GM19025 (cell line): ENCODE results near the gene SERPINE1.

ENCODE experiments used
- ATAC-seq: cut with Tn5 transposase; IDR thresholded peaks from one replicate; pipeline ENCODE4 v1.9.1; 2021; ENCODE audit warnings: mild to moderate bottlenecking, low read depth, moderate library complexity; ENCODE audit not compliant: unreplicated experiment

The SERPINE1 gene

DNA sequence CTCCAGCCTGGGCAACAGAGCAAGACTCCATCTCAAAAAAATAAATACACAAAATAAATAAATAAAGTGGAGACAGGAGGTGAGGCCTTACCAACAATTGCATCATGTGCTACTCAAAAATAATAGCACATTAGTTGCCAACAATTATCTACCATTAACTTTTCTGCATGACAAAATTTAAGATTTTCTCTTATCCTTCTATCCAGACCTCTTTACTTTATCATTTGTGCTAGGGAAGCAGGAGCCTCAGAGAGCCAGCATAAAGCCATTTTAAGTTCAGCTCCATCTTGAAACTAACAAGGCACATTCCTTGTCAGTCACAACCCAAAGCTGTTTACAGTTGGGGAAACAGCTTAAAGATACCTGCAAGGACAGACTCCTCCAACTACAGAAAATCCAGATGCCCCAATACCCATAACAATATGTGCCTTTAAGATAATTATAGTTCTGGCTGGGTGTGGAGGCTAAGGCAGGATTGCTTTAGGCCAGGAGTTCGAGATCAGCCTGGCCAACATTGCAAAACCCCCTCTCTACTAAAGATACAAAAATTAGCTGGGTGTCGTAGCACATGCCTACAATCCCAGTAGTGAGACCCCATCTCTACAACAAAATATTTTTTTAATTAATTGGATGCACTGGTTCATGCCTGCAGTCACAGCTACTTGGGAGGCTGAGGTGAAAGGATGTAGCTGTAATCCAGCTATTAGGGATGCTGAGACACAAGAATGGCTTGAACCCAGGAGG, 25.2 kb downstream of the SERPINE1 start:
- no peak for ATAC-seq

DNA sequence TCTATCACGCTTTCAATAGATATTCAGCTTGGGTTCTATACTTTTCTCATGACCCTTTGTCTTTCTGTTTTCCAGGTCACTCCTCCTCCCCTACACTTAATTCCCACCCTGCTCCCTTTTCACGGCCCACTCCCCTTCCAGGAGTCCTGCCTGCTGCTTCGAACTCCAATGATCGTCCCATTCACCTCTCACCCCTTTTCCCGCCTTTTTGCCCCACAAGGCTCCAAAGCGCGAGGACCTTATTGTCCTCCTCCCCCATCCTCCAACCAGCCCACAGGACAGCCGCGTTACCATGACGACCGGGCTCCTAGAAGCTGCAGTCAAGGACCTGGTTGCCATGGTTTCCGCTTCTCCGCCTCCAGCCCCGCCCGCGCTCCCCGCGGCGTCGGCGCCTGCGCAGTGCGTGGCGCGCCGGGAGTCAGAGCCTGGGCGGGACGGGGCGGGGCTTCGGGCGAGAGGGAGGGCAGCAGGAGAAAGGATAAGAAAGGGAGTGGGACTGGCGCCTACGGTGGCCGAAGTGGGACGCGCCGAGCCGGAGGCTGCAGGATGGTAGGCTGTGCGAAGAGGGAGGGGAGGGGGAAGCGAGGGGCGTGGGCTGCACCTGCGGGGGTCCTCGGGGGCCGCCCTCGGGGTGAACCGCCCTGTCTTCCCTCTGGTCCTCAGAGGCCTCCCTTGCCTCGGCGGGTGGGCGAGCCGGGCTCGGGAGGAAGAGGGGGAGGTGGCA, 27.2 kb downstream of the SERPINE1 start, which contains the start of gene AP1S1:
Gene AP1S1, plus strand, starts transcription at position 508 of the 724 bp plus-strand sequence. Its CDS starts 39 bp downstream, at position 547.
- ATAC-seq, result peak; percentile 80

GRCh38 chr7:101154693-101155102, 27.8 kb downstream of the SERPINE1 start:
- peak; percentile 11 for ATAC-seq

GRCh38 chr7:101155303-101155702, 28.4 kb downstream of the SERPINE1 start:
- ATAC-seq, result no peak

DNA sequence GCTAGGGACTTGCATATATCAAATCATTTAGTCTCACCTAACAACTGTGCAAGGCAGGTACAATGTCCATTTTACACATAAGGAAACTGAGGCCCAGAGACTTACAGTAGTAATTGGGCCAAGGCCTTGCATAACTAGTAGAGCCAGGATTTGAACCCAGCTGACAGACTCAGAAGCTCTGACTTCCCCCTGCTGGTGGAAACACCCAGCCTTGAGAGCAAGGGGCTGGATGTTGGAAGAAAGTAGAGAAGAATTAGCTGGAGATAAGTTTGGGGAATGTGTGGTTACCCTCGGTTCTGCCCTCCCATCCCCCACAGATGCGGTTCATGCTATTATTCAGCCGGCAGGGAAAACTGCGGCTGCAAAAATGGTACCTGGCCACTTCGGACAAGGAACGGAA, 29.4 kb downstream of the SERPINE1 start:
- ATAC-seq, result no peak

GRCh38 chr7:101156866-101157589, 30.1 kb downstream of the SERPINE1 start:
- ATAC-seq, result no peak

- no peak for ATAC-seq
Measured at GRCh38 chr7:101159696-101160674, 33.1 kb downstream of the SERPINE1 start.

- no peak for ATAC-seq
Measured at GRCh38 chr7:101160910-101161309, 34.0 kb downstream of the SERPINE1 start.

- no peak for ATAC-seq
Measured at GRCh38 chr7:101161692-101162471, 35.0 kb downstream of the SERPINE1 start.

DNA sequence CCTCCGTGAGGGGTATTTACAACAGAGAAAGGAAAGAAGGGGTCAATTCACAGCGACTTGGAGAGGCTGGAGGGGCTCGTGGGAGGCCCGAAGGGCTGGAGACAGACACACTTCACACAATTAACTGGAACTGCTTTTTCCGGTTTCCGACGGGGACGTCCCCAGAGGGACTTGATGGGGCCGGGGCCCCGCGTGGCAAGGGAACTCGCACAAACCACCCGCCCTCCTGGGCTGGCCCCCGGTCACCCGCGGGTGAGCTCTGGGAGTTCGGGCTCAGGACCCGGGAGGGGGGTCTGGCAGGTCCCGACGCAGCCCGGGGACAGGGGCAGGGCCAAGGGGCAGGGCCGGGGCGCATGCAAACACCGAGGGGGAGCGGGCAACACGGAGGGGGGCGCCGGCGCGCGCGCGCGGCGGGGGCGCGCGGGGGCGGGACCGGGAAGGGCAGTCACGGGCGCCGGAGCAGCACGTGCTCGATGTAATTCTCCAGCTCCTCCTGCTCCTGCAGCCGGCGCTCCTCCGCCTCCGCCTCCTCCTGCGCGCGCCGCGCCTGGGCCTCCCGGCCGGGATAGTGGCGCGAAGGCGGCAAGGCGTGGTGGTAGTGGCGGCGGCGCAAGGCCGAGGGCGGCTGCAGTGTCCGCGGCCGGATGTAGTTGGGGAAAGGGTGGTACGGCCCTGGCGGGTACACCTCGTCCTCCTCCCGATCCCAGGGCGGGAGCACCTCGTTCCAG, 35.8 kb downstream of the SERPINE1 start:
- ATAC-seq, result no peak

- ATAC-seq, result no peak
Measured at GRCh38 chr7:101163279-101164070, 36.6 kb downstream of the SERPINE1 start.

- no peak for ATAC-seq
Measured at GRCh38 chr7:101164071-101164840, 37.4 kb downstream of the SERPINE1 start.

DNA sequence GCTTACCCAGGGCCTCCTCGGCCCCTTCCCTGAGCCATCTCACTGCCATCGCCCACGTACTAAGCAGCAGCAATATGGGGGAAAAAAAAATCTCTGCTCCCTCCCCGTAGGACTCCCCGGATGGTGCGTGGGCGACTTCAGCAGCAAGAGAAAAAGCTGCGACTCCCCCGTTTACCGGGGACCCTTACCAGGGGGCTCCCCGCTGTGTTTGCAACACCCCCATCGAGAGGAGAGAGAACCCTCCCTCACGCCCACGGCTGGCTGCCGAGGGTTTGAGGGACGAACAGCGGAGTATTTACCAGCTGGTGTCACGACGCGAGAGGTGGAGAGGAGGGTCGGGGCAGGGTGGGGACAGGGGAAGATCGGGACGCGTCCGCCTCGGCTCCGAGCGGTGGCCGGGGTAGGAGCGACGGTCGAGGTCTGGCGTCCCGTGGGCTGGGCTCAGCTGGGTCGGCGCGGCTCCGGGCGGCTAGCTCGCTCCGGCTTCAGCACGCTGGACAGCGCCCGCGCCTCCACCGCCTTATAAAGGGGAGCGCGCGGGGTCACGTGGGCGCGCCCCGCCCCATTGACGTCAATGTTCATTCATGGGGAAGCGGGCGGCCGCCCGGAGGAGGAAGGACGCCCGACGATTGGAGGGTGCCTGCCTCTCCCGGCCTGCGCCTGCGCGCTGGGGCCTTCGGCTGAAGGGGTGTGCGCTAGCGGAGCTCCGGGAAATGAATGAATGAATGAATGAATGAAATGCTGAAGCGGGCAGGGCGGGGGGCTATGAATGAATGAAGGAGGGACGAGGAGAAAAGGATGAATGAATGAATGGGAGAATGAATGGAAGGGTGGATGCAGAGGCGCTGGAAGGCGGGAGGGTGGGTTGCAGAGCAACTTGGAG, 38.4 kb downstream of the SERPINE1 start, which contains the start of gene VGF:
Gene VGF, minus strand, starts transcription at position 495 of the 883 bp plus-strand sequence. CDS start 726 bp downstream, outside the sequence.
- peak; percentile 70 for ATAC-seq

GRCh38 chr7:101165958-101166647, 39.2 kb downstream of the SERPINE1 start:
- ATAC-seq, result no peak

DNA sequence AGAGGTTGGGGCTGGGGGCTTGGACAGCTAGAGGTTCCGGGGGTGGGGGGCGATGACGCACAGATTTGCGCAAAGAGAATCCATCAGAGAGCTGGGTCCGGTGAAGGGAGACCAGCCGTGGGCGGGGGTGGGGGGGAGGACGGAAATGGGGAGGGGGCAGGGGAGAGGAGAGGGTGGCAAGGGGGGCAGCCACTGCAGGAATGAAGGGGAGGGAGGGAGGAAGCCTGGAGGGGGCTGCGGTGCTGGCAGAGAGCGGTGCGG, 39.7 kb downstream of the SERPINE1 start:
- no peak for ATAC-seq
